ENCODE data around the gene ATP2A1.

The ATP2A1 gene

DNA sequence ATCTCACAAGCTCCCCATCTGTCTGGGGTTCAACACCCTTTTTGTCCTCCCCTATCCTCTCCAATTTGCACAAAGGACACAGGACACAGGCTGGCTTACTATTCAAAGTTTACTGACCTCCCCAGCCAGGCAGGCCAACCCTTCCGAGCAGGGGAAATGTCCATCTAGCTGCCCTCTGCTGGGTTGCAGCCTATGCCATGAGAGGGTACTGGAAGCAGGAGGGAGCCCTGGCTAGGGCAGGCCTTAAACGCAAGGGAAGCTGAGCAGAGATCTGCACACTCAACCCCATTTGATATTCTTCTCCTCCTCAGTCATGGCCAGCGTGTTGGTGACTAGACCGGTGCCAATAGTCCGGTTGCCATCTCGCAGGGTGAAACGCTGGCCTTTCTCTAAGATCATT lies 35.6 kb upstream of the ATP2A1 start:
- ATAC-seq: no peak
- TF ChIP-seq, protein P1, sequence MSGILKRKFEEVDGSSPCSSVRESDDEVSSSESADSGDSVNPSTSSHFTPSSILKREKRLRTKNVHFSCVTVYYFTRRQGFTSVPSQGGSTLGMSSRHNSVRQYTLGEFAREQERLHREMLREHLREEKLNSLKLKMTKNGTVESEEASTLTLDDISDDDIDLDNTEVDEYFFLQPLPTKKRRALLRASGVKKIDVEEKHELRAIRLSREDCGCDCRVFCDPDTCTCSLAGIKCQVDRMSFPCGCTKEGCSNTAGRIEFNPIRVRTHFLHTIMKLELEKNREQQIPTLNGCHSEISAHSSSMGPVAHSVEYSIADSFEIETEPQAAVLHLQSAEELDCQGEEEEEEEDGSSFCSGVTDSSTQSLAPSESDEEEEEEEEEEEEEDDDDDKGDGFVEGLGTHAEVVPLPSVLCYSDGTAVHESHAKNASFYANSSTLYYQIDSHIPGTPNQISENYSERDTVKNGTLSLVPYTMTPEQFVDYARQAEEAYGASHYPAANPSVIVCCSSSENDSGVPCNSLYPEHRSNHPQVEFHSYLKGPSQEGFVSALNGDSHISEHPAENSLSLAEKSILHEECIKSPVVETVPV (CRISPR knock-in tag; IDR thresholded peaks at IDR 0.05): no peak
- TF ChIP-seq ZNF8 (CRISPR knock-in tag; IDR thresholded peaks at IDR 0.05) (no peak), SNAI2 (CRISPR knock-in tag; IDR thresholded peaks at IDR 0.05) (no peak), ARNTL (CRISPR knock-in tag; IDR thresholded peaks at IDR 0.05; ENCODE audit: borderline replicate concordance, low read depth) (no peak), ZC3H10 (CRISPR knock-in tag; IDR thresholded peaks at IDR 0.05) (no peak)

DNA sequence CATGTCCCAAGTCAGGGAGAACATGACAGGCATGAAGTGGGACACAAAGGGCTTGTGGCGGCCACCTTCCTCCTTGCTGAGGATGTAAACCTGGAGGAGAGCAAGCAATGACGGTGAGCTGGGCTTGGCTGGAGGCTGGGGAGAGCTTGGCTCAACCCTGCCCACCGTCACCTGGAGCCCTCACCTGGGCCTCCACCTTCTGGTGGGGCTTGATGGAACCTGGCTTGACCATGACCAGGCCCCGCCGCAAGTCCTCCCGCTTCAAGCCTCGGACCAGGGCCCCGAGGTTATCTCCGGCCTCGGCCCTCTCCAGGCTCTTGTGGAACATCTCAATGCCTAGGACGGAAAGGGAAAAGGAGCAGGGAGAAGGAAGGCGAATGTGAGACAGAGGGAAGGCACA lies 34.5 kb upstream of the ATP2A1 start:
- TF ChIP-seq TOX (CRISPR knock-in tag; IDR thresholded peaks at IDR 0.05; ENCODE audit: borderline replicate concordance) (no peak), ARNTL (CRISPR knock-in tag; IDR thresholded peaks at IDR 0.05; ENCODE audit: borderline replicate concordance, low read depth) (no peak), RARB (CRISPR knock-in tag; IDR thresholded peaks at IDR 0.05) (no peak), ESRRG (CRISPR knock-in tag; IDR thresholded peaks at IDR 0.05) (no peak), CSDC2 (CRISPR knock-in tag; IDR thresholded peaks at IDR 0.05) (no peak), ZNF565 (CRISPR knock-in tag; conservative IDR thresholded peaks at IDR 0.05; ENCODE audit: low read depth) (no peak), ZC3H10 (CRISPR knock-in tag; IDR thresholded peaks at IDR 0.05) (no peak), ZNF8 (CRISPR knock-in tag; IDR thresholded peaks at IDR 0.05) (no peak), PPARA (CRISPR knock-in tag; IDR thresholded peaks at IDR 0.05; ENCODE audit: borderline replicate concordance) (no peak), ZNF70 (CRISPR knock-in tag; IDR thresholded peaks at IDR 0.05) (no peak)
- TF ChIP-seq, protein P2, sequence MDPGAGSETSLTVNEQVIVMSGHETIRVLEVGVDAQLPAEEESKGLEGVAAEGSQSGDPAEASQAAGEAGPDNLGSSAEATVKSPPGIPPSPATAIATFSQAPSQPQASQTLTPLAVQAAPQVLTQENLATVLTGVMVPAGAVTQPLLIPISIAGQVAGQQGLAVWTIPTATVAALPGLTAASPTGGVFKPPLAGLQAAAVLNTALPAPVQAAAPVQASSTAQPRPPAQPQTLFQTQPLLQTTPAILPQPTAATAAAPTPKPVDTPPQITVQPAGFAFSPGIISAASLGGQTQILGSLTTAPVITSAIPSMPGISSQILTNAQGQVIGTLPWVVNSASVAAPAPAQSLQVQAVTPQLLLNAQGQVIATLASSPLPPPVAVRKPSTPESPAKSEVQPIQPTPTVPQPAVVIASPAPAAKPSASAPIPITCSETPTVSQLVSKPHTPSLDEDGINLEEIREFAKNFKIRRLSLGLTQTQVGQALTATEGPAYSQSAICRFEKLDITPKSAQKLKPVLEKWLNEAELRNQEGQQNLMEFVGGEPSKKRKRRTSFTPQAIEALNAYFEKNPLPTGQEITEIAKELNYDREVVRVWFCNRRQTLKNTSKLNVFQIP (CRISPR knock-in tag; IDR thresholded peaks at IDR 0.05; ENCODE audit: borderline replicate concordance, low read depth): no peak
- TF ChIP-seq, protein P3, sequence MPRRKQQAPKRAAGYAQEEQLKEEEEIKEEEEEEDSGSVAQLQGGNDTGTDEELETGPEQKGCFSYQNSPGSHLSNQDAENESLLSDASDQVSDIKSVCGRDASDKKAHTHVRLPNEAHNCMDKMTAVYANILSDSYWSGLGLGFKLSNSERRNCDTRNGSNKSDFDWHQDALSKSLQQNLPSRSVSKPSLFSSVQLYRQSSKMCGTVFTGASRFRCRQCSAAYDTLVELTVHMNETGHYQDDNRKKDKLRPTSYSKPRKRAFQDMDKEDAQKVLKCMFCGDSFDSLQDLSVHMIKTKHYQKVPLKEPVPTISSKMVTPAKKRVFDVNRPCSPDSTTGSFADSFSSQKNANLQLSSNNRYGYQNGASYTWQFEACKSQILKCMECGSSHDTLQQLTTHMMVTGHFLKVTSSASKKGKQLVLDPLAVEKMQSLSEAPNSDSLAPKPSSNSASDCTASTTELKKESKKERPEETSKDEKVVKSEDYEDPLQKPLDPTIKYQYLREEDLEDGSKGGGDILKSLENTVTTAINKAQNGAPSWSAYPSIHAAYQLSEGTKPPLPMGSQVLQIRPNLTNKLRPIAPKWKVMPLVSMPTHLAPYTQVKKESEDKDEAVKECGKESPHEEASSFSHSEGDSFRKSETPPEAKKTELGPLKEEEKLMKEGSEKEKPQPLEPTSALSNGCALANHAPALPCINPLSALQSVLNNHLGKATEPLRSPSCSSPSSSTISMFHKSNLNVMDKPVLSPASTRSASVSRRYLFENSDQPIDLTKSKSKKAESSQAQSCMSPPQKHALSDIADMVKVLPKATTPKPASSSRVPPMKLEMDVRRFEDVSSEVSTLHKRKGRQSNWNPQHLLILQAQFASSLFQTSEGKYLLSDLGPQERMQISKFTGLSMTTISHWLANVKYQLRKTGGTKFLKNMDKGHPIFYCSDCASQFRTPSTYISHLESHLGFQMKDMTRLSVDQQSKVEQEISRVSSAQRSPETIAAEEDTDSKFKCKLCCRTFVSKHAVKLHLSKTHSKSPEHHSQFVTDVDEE (CRISPR knock-in tag; IDR thresholded peaks at IDR 0.05): no peak
- TF ChIP-seq, protein P1 (CRISPR knock-in tag; IDR thresholded peaks at IDR 0.05): no peak
- ATAC-seq: no peak

DNA sequence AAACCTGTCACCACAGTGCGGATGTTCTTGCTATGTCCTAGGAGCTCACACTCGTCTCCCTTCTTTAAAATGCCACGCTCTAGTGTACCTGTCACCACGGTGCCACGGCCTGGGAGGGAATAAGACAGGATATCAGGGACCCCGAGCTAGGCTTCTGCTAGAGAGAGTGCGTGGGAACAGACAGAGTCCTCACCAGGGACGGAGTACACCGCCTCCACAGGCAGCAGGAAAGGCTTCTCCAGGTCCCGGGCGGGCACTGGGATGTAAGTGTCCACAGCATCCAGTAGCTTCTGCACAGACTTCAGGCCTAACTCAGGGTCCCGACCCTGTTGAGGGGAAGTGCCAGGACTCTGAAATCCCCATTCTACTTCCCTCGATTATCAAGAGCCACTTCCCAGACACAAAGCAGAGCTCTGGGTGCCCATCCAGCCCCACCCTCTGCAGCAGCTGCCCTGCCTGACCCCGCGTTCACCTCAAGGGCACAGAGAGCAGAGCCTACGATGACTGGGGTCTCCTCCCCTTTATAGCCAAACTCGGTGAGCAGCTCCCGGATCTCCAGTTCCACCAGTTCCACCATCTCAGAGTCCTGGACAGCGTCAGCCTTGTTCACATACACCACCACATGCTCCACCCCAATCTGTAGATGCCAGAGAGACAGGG lies 33.9 kb upstream of the ATP2A1 start:
- no peak for ATAC-seq
- TF ChIP-seq, protein P3 (CRISPR knock-in tag; IDR thresholded peaks at IDR 0.05): no peak
- TF ChIP-seq ESRRG (CRISPR knock-in tag; IDR thresholded peaks at IDR 0.05) (no peak), ZNF70 (CRISPR knock-in tag; IDR thresholded peaks at IDR 0.05) (no peak), TCF4 (CRISPR knock-in tag; IDR thresholded peaks at IDR 0.05; ENCODE audit: borderline replicate concordance) (no peak), ZFP30 (CRISPR knock-in tag; IDR thresholded peaks at IDR 0.05) (no peak)
- TF ChIP-seq, protein P4, sequence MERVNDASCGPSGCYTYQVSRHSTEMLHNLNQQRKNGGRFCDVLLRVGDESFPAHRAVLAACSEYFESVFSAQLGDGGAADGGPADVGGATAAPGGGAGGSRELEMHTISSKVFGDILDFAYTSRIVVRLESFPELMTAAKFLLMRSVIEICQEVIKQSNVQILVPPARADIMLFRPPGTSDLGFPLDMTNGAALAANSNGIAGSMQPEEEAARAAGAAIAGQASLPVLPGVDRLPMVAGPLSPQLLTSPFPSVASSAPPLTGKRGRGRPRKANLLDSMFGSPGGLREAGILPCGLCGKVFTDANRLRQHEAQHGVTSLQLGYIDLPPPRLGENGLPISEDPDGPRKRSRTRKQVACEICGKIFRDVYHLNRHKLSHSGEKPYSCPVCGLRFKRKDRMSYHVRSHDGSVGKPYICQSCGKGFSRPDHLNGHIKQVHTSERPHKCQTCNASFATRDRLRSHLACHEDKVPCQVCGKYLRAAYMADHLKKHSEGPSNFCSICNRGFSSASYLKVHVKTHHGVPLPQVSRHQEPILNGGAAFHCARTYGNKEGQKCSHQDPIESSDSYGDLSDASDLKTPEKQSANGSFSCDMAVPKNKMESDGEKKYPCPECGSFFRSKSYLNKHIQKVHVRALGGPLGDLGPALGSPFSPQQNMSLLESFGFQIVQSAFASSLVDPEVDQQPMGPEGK (CRISPR knock-in tag; IDR thresholded peaks at IDR 0.05; ENCODE audit: borderline replicate concordance): no peak

All from SK-N-SH treated with all-trans-retinoic acid at 6 μM for 48 hours (cell line).